ENCODE results near the gene DNM1L.

The DNM1L gene

GRCh38 chr12:32773691-32774090 lies 94.6 kb downstream of the DNM1L start:
- no peaks in the 10 kb centered on the region for H3K9me3 ChIP-seq (ENCODE audit: low read depth, low read length)
- no peaks in the 10 kb centered on the region for H3K36me3 ChIP-seq (ENCODE audit: insufficient read depth, low read length)
- H3K4me3 ChIP-seq, result no peak overlapping the region
- H3K27ac ChIP-seq, result no peak overlapping the region
- no peak for DNase-seq (ENCODE audit: low read depth, low spot score)
- no peak overlapping the region for H3K9ac ChIP-seq (ENCODE audit: insufficient read length)
- TF ChIP-seq POLR2AphosphoS5 (IDR thresholded peaks at IDR 0.05; ENCODE audit: borderline replicate concordance, low read depth, low read length) (no peak), EZH2 (IDR thresholded peaks at IDR 0.05) (no peak)

- TF ChIP-seq FOXP2 (optimal IDR thresholded peaks at IDR 0.05; ENCODE audit: control extremely low read depth, extremely low read length, insufficient read depth) (no peak), POLR2AphosphoS5 (IDR thresholded peaks at IDR 0.05; ENCODE audit: borderline replicate concordance, low read depth, low read length) (no peak), EZH2 (IDR thresholded peaks at IDR 0.05) (no peak)
- H3K27ac ChIP-seq, result no peak overlapping the region
- H3K9me3 ChIP-seq (ENCODE audit: low read depth, low read length), result no peaks in the 10 kb centered on the region
- no peak for DNase-seq (ENCODE audit: low read depth, low spot score)
- H3K36me3 ChIP-seq (ENCODE audit: insufficient read depth, low read length), result no peaks in the 10 kb centered on the region
- H3K4me3 ChIP-seq, result no peak overlapping the region
- H3K9ac ChIP-seq (ENCODE audit: insufficient read length), result no peak overlapping the region
Observed at GRCh38 chr12:32776258-32776657, 97.2 kb downstream of the DNM1L start.

GRCh38 chr12:32777159-32777558 lies 98.1 kb downstream of the DNM1L start:
- Histone ChIP-seq H3K36me3 (ENCODE audit: insufficient read depth, low read length) (no peaks in the 10 kb centered on the region), H3K9me3 (ENCODE audit: low read depth, low read length) (no peaks in the 10 kb centered on the region), H3K9ac (ENCODE audit: insufficient read length) (no peak overlapping the region), H3K4me3 (no peak overlapping the region), H3K27ac (no peak overlapping the region)
- DNase-seq (ENCODE audit: low read depth, low spot score), result no peak
- TF ChIP-seq FOXP2 (optimal IDR thresholded peaks at IDR 0.05; ENCODE audit: control extremely low read depth, extremely low read length, insufficient read depth) (no peak), POLR2AphosphoS5 (IDR thresholded peaks at IDR 0.05; ENCODE audit: borderline replicate concordance, low read depth, low read length) (no peak), EZH2 (IDR thresholded peaks at IDR 0.05) (no peak)

GRCh38 chr12:32777691-32778175 lies 98.6 kb downstream of the DNM1L start:
- Histone ChIP-seq H3K9me3 (ENCODE audit: low read depth, low read length) (no peaks in the 10 kb centered on the region), H3K4me3 (no peak overlapping the region), H3K36me3 (ENCODE audit: insufficient read depth, low read length) (no peaks in the 10 kb centered on the region), H3K9ac (ENCODE audit: insufficient read length) (no peak overlapping the region), H3K27ac (no peak overlapping the region)
- no peak for TF ChIP-seq EZH2 (IDR thresholded peaks at IDR 0.05)
- TF ChIP-seq FOXP2 (optimal IDR thresholded peaks at IDR 0.05; ENCODE audit: control extremely low read depth, extremely low read length, insufficient read depth), result no peak
- no peak for TF ChIP-seq POLR2AphosphoS5 (IDR thresholded peaks at IDR 0.05; ENCODE audit: borderline replicate concordance, low read depth, low read length)
- DNase-seq (ENCODE audit: low read depth, low spot score), result no peak

GRCh38 chr12:32780071-32780470 lies 101.0 kb downstream of the DNM1L start:
- no peak for DNase-seq (ENCODE audit: low read depth, low spot score)
- no peaks in the 10 kb centered on the region for H3K9me3 ChIP-seq (ENCODE audit: low read depth, low read length)
- H3K27ac ChIP-seq, result no peak overlapping the region
- no peak overlapping the region for H3K9ac ChIP-seq (ENCODE audit: insufficient read length)
- H3K4me3 ChIP-seq, result no peak overlapping the region
- no peaks in the 10 kb centered on the region for H3K36me3 ChIP-seq (ENCODE audit: insufficient read depth, low read length)
- TF ChIP-seq EZH2 (IDR thresholded peaks at IDR 0.05) (no peak), FOXP2 (optimal IDR thresholded peaks at IDR 0.05; ENCODE audit: control extremely low read depth, extremely low read length, insufficient read depth) (no peak), POLR2AphosphoS5 (IDR thresholded peaks at IDR 0.05; ENCODE audit: borderline replicate concordance, low read depth, low read length) (no peak)

- no peak overlapping the region for H3K27ac ChIP-seq
- no peak overlapping the region for H3K9ac ChIP-seq (ENCODE audit: insufficient read length)
- TF ChIP-seq FOXP2 (optimal IDR thresholded peaks at IDR 0.05; ENCODE audit: control extremely low read depth, extremely low read length, insufficient read depth), result no peak
- no peak for TF ChIP-seq EZH2 (IDR thresholded peaks at IDR 0.05)
- no peak for TF ChIP-seq POLR2AphosphoS5 (IDR thresholded peaks at IDR 0.05; ENCODE audit: borderline replicate concordance, low read depth, low read length)
- no peaks in the 10 kb centered on the region for H3K36me3 ChIP-seq (ENCODE audit: insufficient read depth, low read length)
- H3K4me3 ChIP-seq, result no peak overlapping the region
- no peaks in the 10 kb centered on the region for H3K9me3 ChIP-seq (ENCODE audit: low read depth, low read length)
- no peak for DNase-seq (ENCODE audit: low read depth, low spot score)
Observed at GRCh38 chr12:32783029-32783428, 103.9 kb downstream of the DNM1L start.

GRCh38 chr12:32785557-32785956 lies 106.5 kb downstream of the DNM1L start:
- Histone ChIP-seq H3K4me3 (no peak overlapping the region), H3K9me3 (ENCODE audit: low read depth, low read length) (no peaks in the 10 kb centered on the region), H3K9ac (ENCODE audit: insufficient read length) (no peak overlapping the region), H3K27ac (no peak overlapping the region), H3K36me3 (ENCODE audit: insufficient read depth, low read length) (no peaks in the 10 kb centered on the region)
- no peak for DNase-seq (ENCODE audit: low read depth, low spot score)
- TF ChIP-seq FOXP2 (optimal IDR thresholded peaks at IDR 0.05; ENCODE audit: control extremely low read depth, extremely low read length, insufficient read depth) (no peak), EZH2 (IDR thresholded peaks at IDR 0.05) (no peak), POLR2AphosphoS5 (IDR thresholded peaks at IDR 0.05; ENCODE audit: borderline replicate concordance, low read depth, low read length) (no peak)

- no peak for DNase-seq (ENCODE audit: low read depth, low spot score)
- no peak overlapping the region for H3K4me3 ChIP-seq
- no peaks in the 10 kb centered on the region for H3K9me3 ChIP-seq (ENCODE audit: low read depth, low read length)
- peaks cover 11% of the 10 kb centered on the region for H3K36me3 ChIP-seq (ENCODE audit: insufficient read depth, low read length)
- H3K27ac ChIP-seq, result no peak overlapping the region
- TF ChIP-seq EZH2 (IDR thresholded peaks at IDR 0.05) (no peak), FOXP2 (optimal IDR thresholded peaks at IDR 0.05; ENCODE audit: control extremely low read depth, extremely low read length, insufficient read depth) (no peak), POLR2AphosphoS5 (IDR thresholded peaks at IDR 0.05; ENCODE audit: borderline replicate concordance, low read depth, low read length) (no peak)
- H3K9ac ChIP-seq (ENCODE audit: insufficient read length), result no peak overlapping the region
Observed at GRCh38 chr12:32788405-32788804, 109.3 kb downstream of the DNM1L start.

GRCh38 chr12:32789446-32789845 lies 110.3 kb downstream of the DNM1L start:
- H3K4me3 ChIP-seq, result no peak overlapping the region
- TF ChIP-seq FOXP2 (optimal IDR thresholded peaks at IDR 0.05; ENCODE audit: control extremely low read depth, extremely low read length, insufficient read depth) (no peak), EZH2 (IDR thresholded peaks at IDR 0.05) (no peak), POLR2AphosphoS5 (IDR thresholded peaks at IDR 0.05; ENCODE audit: borderline replicate concordance, low read depth, low read length) (no peak)

More at GRCh38 chr12:32789446-32789845, 110.3 kb downstream of the DNM1L start:
- Histone ChIP-seq H3K9ac (ENCODE audit: insufficient read length) (no peak overlapping the region), H3K9me3 (ENCODE audit: low read depth, low read length) (no peaks in the 10 kb centered on the region), H3K27ac (no peak overlapping the region), H3K36me3 (ENCODE audit: insufficient read depth, low read length) (peaks cover 17% of the 10 kb centered on the region)
- no peak for DNase-seq (ENCODE audit: low read depth, low spot score)

All from SK-N-MC (cell line).